Neural crest cell (in vitro differentiated cells): ENCODE results near the gene RSPO1. TPM values are rescaled to one million over a fixed set of nuclear protein-coding genes. Genes with fewer than 3 reads are reported as not detected.

Experiments used
- DNase-seq: peaks from one replicate; pipeline ENCODE4 v3.0.0; 2021; ENCODE audit warnings: low read depth, mixed read lengths, low spot score
- H3K27ac Mint-ChIP-seq: one replicate; pipeline ENCODE4 v1.8.0; 2021; ENCODE audit warnings: mild to moderate bottlenecking, mixed read lengths; ENCODE audit not compliant: unreplicated experiment
- H3K27me3 Mint-ChIP-seq: 2 replicates; pipeline ENCODE4 v1.8.0; 2021; ENCODE audit warnings: low read depth, mild to moderate bottlenecking, mixed read lengths
- H3K36me3 Mint-ChIP-seq: 2 replicates; pipeline ENCODE4 v1.8.0; 2021; ENCODE audit warnings: low read depth, mild to moderate bottlenecking, mixed read lengths
- H3K4me1 Mint-ChIP-seq: 2 replicates; pipeline ENCODE4 v1.8.0; 2021; ENCODE audit warnings: mixed read lengths
- H3K4me3 Mint-ChIP-seq: one replicate; pipeline ENCODE4 v1.8.0; 2021; ENCODE audit warnings: mild to moderate bottlenecking, mixed read lengths
- H3K9me3 Mint-ChIP-seq: 2 replicates; pipeline ENCODE4 v1.8.0; 2021; ENCODE audit warnings: mixed read lengths
- total RNA-seq: library from RNA; stranded (reverse); gene quantifications from 2 replicates; pipeline ENCODE4 v1.2.1, GENCODE V29; 2021
- TF ChIP-seq, protein P1 (sequence below): fragments of 200-600 bp; sonication (generic); conservative IDR thresholded peaks from 2 replicates; pipeline ENCODE4 v1.5.0; 2021; ENCODE audit warnings: antibody characterized with exemption, mild to moderate bottlenecking

The RSPO1 gene
- total RNA-seq, 1 donor from 2014 or later = 0.54 TPM

GRCh38 chr1:37574834-37575480, 59.7 kb downstream of the RSPO1 start:
- no peak for DNase-seq
- Mint-ChIP-seq H3K4me1 (no peaks in the 10 kb centered on the region), H3K36me3 (peaks cover 15% of the 10 kb centered on the region), H3K27me3 (no peaks in the 10 kb centered on the region), H3K27ac (no peak overlapping the region), H3K4me3 (no peak overlapping the region), H3K9me3 (no peaks in the 10 kb centered on the region)
- TF ChIP-seq, protein P1, sequence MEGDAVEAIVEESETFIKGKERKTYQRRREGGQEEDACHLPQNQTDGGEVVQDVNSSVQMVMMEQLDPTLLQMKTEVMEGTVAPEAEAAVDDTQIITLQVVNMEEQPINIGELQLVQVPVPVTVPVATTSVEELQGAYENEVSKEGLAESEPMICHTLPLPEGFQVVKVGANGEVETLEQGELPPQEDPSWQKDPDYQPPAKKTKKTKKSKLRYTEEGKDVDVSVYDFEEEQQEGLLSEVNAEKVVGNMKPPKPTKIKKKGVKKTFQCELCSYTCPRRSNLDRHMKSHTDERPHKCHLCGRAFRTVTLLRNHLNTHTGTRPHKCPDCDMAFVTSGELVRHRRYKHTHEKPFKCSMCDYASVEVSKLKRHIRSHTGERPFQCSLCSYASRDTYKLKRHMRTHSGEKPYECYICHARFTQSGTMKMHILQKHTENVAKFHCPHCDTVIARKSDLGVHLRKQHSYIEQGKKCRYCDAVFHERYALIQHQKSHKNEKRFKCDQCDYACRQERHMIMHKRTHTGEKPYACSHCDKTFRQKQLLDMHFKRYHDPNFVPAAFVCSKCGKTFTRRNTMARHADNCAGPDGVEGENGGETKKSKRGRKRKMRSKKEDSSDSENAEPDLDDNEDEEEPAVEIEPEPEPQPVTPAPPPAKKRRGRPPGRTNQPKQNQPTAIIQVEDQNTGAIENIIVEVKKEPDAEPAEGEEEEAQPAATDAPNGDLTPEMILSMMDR = no peak

GRCh38 chr1:37570528-37571334, 64.0 kb downstream of the RSPO1 start:
- H3K4me3 Mint-ChIP-seq = no peak overlapping the region
- H3K36me3 Mint-ChIP-seq = peaks cover 19% of the 10 kb centered on the region

GRCh38 chr1:37567023-37567422, 67.7 kb downstream of the RSPO1 start:
- no peaks in the 10 kb centered on the region for H3K9me3 Mint-ChIP-seq
- DNase-seq = no peak
- TF ChIP-seq, protein P1 = no peak
- H3K36me3 Mint-ChIP-seq = peaks cover 19% of the 10 kb centered on the region
- no peaks in the 10 kb centered on the region for H3K4me1 Mint-ChIP-seq
- no peaks in the 10 kb centered on the region for H3K27me3 Mint-ChIP-seq
- no peak overlapping the region for H3K27ac Mint-ChIP-seq
- H3K4me3 Mint-ChIP-seq = no peak overlapping the region

More at GRCh38 chr1:37570528-37571334, 64.0 kb downstream of the RSPO1 start:
- DNase-seq = no peak
- Mint-ChIP-seq H3K9me3 (no peaks in the 10 kb centered on the region), H3K27ac (no peak overlapping the region), H3K4me1 (no peaks in the 10 kb centered on the region), H3K27me3 (no peaks in the 10 kb centered on the region)
- TF ChIP-seq, protein P1 = no peak

DNA sequence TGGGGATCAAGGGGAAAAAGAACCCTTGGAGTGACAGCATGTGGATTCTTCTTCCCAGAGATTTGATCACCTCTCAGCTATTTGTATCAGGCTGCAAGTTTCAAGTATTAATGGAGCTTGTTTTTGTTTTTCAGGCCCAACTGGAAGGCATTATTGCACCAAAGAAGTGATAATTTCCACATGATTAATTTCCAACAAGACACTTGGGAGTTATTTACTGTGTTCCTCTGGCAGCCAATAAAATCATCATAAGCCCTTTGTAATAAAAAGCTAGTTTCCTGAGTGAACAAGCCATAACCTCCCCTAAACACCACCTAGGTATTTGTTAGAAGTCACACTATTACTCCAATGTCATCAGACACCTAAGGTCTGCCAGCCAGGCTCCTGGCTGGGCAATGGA, 69.8 kb downstream of the RSPO1 start:
- Mint-ChIP-seq H3K27me3 (no peaks in the 10 kb centered on the region), H3K36me3 (peaks cover 27% of the 10 kb centered on the region), H3K4me3 (no peak overlapping the region), H3K9me3 (no peaks in the 10 kb centered on the region), H3K4me1 (no peaks in the 10 kb centered on the region), H3K27ac (no peak overlapping the region)
- TF ChIP-seq, protein P1 = no peak
- no peak for DNase-seq

DNA sequence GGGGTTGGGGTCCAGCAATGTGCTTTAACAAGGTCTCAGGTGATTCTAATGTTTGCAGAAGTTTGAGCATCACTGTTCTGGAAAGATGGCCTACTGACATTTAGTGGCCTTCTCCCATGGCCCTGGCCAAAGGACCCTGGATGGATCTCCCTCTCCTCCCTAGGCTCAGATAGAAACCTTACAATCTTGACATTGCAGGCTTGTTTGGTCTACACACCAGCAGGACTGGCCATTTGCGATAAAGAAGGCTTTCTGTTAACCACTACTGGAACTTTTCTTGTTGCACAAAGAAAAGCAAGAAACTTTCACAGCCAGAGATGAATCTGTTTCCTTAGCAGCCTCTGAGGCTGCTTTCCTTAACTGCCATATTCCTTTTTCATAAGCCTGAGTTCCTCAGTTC, 71.7 kb downstream of the RSPO1 start:
- no peak overlapping the region for H3K4me3 Mint-ChIP-seq
- peaks cover 6% of the 10 kb centered on the region for H3K4me1 Mint-ChIP-seq
- peaks cover 17% of the 10 kb centered on the region for H3K36me3 Mint-ChIP-seq
- no peak for DNase-seq
- TF ChIP-seq, protein P1 = no peak
- H3K27ac Mint-ChIP-seq = no peak overlapping the region
- H3K27me3 Mint-ChIP-seq = no peaks in the 10 kb centered on the region
- H3K9me3 Mint-ChIP-seq = no peaks in the 10 kb centered on the region

Other genes with a start within 250 kb of the RSPO1 start
- 3.0 and 3.6 TPM in 2 replicates for gene ZC3H12A, start 160.3 kb downstream of the RSPO1 start, total RNA-seq
- 77.3 and 83.4 TPM in 2 replicates for gene MEAF6, start 120.1 kb downstream of the RSPO1 start, total RNA-seq
- gene SNIP1, start 80.6 kb downstream of the RSPO1 start, total RNA-seq = 22.4 and 23.0 TPM in 2 replicates
- 28.6 and 30.6 TPM in 2 replicates for gene DNALI1, start 78.0 kb downstream of the RSPO1 start, total RNA-seq
- gene GNL2, start 39.0 kb downstream of the RSPO1 start, total RNA-seq = 73.1 and 76.6 TPM in 2 replicates
- gene CDCA8, start 57.6 kb upstream of the RSPO1 start, total RNA-seq = 70.3 and 72.1 TPM in 2 replicates
- 0.63 and 0.77 TPM in 2 replicates for gene EPHA10, start 130.2 kb upstream of the RSPO1 start, total RNA-seq
- gene MANEAL, start 159.0 kb upstream of the RSPO1 start, total RNA-seq = 16.0 and 17.6 TPM in 2 replicates
- 37.3 and 40.0 TPM in 2 replicates for gene C1orf122, start 172.9 kb upstream of the RSPO1 start, total RNA-seq
- 17.0 and 17.6 TPM in 2 replicates for gene YRDC, start 173.3 kb upstream of the RSPO1 start, total RNA-seq
- 15.7 and 19.9 TPM in 2 replicates for gene MTF1, start 224.7 kb upstream of the RSPO1 start, total RNA-seq